B cell (primary cell): ENCODE data around the gene MTHFSD. TPM values are rescaled to one million over a fixed set of nuclear protein-coding genes. Genes with fewer than 3 reads are reported as not detected.

Source experiments
- ATAC-seq: fragments of 200-7000 bp; cut with Tn5 transposase; one replicate; pipeline ENCODE4 v1.10.0; 2021; ENCODE audit warnings: low read depth, mild to moderate bottlenecking, moderate number of reproducible peaks, moderate library complexity
- CTCF ChIA-PET: fragments of 350-600 bp; sonication (Branson Sonifier 250); formaldehyde crosslinking; loops from one replicate; lab custom pipeline; 2021; ENCODE audit warnings: antibody characterized with exemption, inconsistent platforms; lab: Charles Lee
- POLR2A ChIA-PET: fragments of 350-600 bp; sonication (Branson Sonifier 250); formaldehyde crosslinking; loops from one replicate; lab custom pipeline; 2021; ENCODE audit warnings: antibody characterized with exemption; lab: Charles Lee
- DNase-seq: peaks from one replicate; pipeline ENCODE4 v3.0.0; 2013
- H2AFZ ChIP-seq: 2 replicates; pipeline ENCODE4 v1.6.1; 2012; ENCODE audit warnings: mild to moderate bottlenecking, low read depth, low read length; ENCODE audit not compliant: insufficient read depth, poor library complexity, severe bottlenecking
- H3K27ac ChIP-seq, 2 donors: 1 replicate in 1 of 2; 2 replicates in 1 of 2; pipeline ENCODE4 v1.5.1; 2012 to 2013; ENCODE audit warnings: low read length in 2 of 2, mild to moderate bottlenecking in 2 of 2, moderate library complexity in 1 of 2
- H3K27me3 ChIP-seq, 4 experiments: fragments of 200-600 bp in 1 of 4; sonication (generic) in 1 of 4; replicated peaks in 1 of 4; 1 replicate in 2 of 4; 2 replicates in 2 of 4; pipeline versions ENCODE4 v1.6.1 to v1.7.0; 2013 to 2016; ENCODE audit warnings: low read length in 3 of 4, mild to moderate bottlenecking in 2 of 4, mixed read lengths in 1 of 4, moderate library complexity in 1 of 4; ENCODE audit not compliant: insufficient read depth in 4 of 4, control insufficient read depth in 3 of 4; ENCODE audit errors: control extremely low read depth in 1 of 4
- H3K36me3 ChIP-seq, 2 experiments: replicated peaks in 1 of 2; 1 replicate in 1 of 2; 2 replicates in 1 of 2; pipeline versions ENCODE4 v1.6.1 to v1.7.1; 2013; ENCODE audit warnings: low read length in 1 of 2; ENCODE audit not compliant: insufficient read depth in 2 of 2, control insufficient read depth in 1 of 2; ENCODE audit errors: control extremely low read depth in 1 of 2, extremely low read depth in 1 of 2
- H3K4me1 ChIP-seq, 2 donors: fragments of 200-600 bp in 1 of 2; sonication (generic) in 1 of 2; 1 replicate in 1 of 2; 2 replicates in 1 of 2; pipeline versions ENCODE4 v1.5.1 to v1.6.1; 2013 to 2017; ENCODE audit warnings: low read length in 2 of 2; ENCODE audit not compliant: control insufficient read depth in 2 of 2, insufficient read depth in 2 of 2
- H3K4me2 ChIP-seq: replicated peaks from 2 replicates; pipeline ENCODE3; 2012; ENCODE audit warnings: mild to moderate bottlenecking, low read depth, low read length; ENCODE audit not compliant: poor library complexity, severe bottlenecking
- H3K4me3 ChIP-seq, 5 experiments: fragments of 200-600 bp in 1 of 5; sonication (generic) in 1 of 5; 1 replicate in 3 of 5; 2 replicates in 2 of 5; pipeline versions ENCODE4 v1.5.1 to v1.7.0; 2011 to 2016; ENCODE audit warnings: low read length in 4 of 5, mild to moderate bottlenecking in 4 of 5, low read depth in 2 of 5, control low read depth in 1 of 5, moderate library complexity in 1 of 5; ENCODE audit not compliant: insufficient read depth in 1 of 5; ENCODE audit errors: control extremely low read depth in 1 of 5, extremely low read depth in 1 of 5
- H3K79me2 ChIP-seq: fragments of 200-600 bp; sonication (generic); one replicate; pipeline ENCODE4 v1.6.0; 2016; ENCODE audit warnings: low read length; ENCODE audit not compliant: control insufficient read depth, insufficient read depth
- H3K9ac ChIP-seq: fragments of 200-600 bp; sonication (generic); 2 replicates; pipeline ENCODE4 v1.6.1; 2017; ENCODE audit warnings: mild to moderate bottlenecking, low read length, moderate library complexity
- H3K9me3 ChIP-seq, 3 donors: one replicate each; pipeline versions ENCODE4 v1.6.1 to v1.7.1; 2013; ENCODE audit warnings: low read length in 2 of 3; ENCODE audit not compliant: control insufficient read depth in 2 of 3, insufficient read depth in 1 of 3; ENCODE audit errors: control extremely low read depth in 1 of 3
- H4K20me1 ChIP-seq: 2 replicates; pipeline ENCODE4 v1.6.0; 2012; ENCODE audit warnings: mild to moderate bottlenecking, low read length; ENCODE audit not compliant: insufficient read depth, control insufficient read depth, poor library complexity, severe bottlenecking
- H3K27ac Mint-ChIP-seq: one replicate; pipeline ENCODE4 v1.8.0; 2021; ENCODE audit warnings: mixed read lengths
- H3K27me3 Mint-ChIP-seq: one replicate; pipeline ENCODE4 v1.8.0; 2021; ENCODE audit warnings: mixed read lengths
- H3K4me1 Mint-ChIP-seq: one replicate; pipeline ENCODE4 v1.8.0; 2021; ENCODE audit warnings: mixed read lengths
- H3K4me3 Mint-ChIP-seq: one replicate; pipeline ENCODE4 v1.8.0; 2021; ENCODE audit warnings: mixed read lengths
- H3K9me3 Mint-ChIP-seq: one replicate; pipeline ENCODE4 v1.8.0; 2022; ENCODE audit warnings: mixed read lengths; ENCODE audit not compliant: insufficient read depth
- CTCF ChIP-seq: fragments of 200-600 bp; IDR thresholded peaks from one replicate; pipeline ENCODE4 v1.8.0; 2022; ENCODE audit warnings: antibody characterized with exemption, mild to moderate bottlenecking
- EZH2 ChIP-seq: IDR thresholded peaks from 2 replicates; pipeline ENCODE4 v1.6.1; 2012; ENCODE audit warnings: borderline replicate concordance, low read depth, mild to moderate bottlenecking, moderate library complexity, low read length; ENCODE audit not compliant: insufficient read depth, poor library complexity, severe bottlenecking
- WGBS: methylation state at CpG from one replicate; pipeline ENCODE4 v1.1.5; 2013; ENCODE audit warnings: missing lambda C conversion rate; ENCODE audit not compliant: insufficient coverage; 5-methylcytosine and 5-hydroxymethylcytosine counted together
- intact Hi-C: fragments of 100-400 bp; cut with micrococcal nuclease; formaldehyde crosslinking; loops from one replicate; pipeline ENCODE4 v1.10.0; 2022
- polyA plus RNA-seq: library from polyadenylated mRNA; depleted of rRNA; stranded (reverse); fragments of >200 nt; gene quantifications from 2 replicates; pipeline ENCODE4 v1.2.3, GENCODE V29; 2012
- total RNA-seq, 2 donors: library from RNA; stranded (reverse); fragments of 120-200 nt in 1 of 2; gene quantifications; 1 replicate in 1 of 2; 2 replicates in 1 of 2; pipeline versions ENCODE4 v1.2.3 to v1.2.4, GENCODE V29; 2013 to 2022

Gene MTHFSD
- total and polyA plus RNA-seq, 2 donors (not counting 1 experiment from before 2014, with no cell fraction given), result 21.5 to 42.0 TPM

GRCh38 chr16:86510465-86511261 lies 44.4 kb downstream of the MTHFSD start, which contains the start of gene FOXF1:
FOXF1 (plus strand) TSS chr16:86510527; CDS start chr16:86510570, 43 bp downstream.
- Histone ChIP-seq H3K79me2 (no peaks in the 10 kb centered on the region), H3K9me3 (peaks cover 0 to 31% (median 1%) of the 10 kb centered on the region in 3 donors), H2AFZ (peak within 1 kb of the TSS; percentile 71), H4K20me1 (no peaks in the 10 kb centered on the region), H3K36me3 (no peaks in the 10 kb centered on the region), H3K9ac (peak within 1 kb of the TSS; percentile 69), H3K27me3 (peaks cover 0 to 85% (median 56%) of the 10 kb centered on the region in 4 experiments), H3K4me3 (peak within 1 kb of the TSS; percentile 23 to 68 (median 61)), H3K4me2 (peak within 1 kb of the TSS; percentile 96), H3K27ac (no peak within 1 kb of the TSS), H3K4me1 (peaks cover 40 to 56% of the 10 kb centered on the region in 2 donors)
- peaks cover 57% of the 10 kb centered on the region for H3K27me3 Mint-ChIP-seq
- 4% methylated on average over 89 of the region's 89 CpGs for WGBS
- no peak for TF ChIP-seq CTCF
- no peak for TF ChIP-seq EZH2
- no peaks in the 10 kb centered on the region for H3K9me3 Mint-ChIP-seq
- DNase-seq (peak; percentile 72), ATAC-seq (no peak)
- intact Hi-C loops, result loop anchor here (5.0 kb wide), 1 partner anchor 57 kb away; the partner anchor contains the start of gene FOXC2
- ChIA-PET POLR2A (no interaction called here), CTCF (interaction anchor here (1.0 to 1.1 kb wide), 2 partner anchors 10 to 54 kb away, joined by 4 to 6 read pairs; no protein-coding TSS in a partner anchor)
- H3K4me3 Mint-ChIP-seq, result peak within 1 kb of the TSS; percentile 98
- H3K27ac Mint-ChIP-seq, result no peak within 1 kb of the TSS
- H3K4me1 Mint-ChIP-seq, result peaks cover 30% of the 10 kb centered on the region
